PC-3 (cell line): ENCODE measurements around the gene WDR41. TPM values are rescaled to one million over a fixed set of nuclear protein-coding genes. Genes with fewer than 3 reads are reported as not detected.

Experiments
- ATAC-seq: fragments of 200-7000 bp; cut with Tn5 transposase; 2 replicates; pipeline ENCODE4 v1.9.1; 2020; ENCODE audit warnings: mild to moderate bottlenecking, moderate library complexity
- BruUV-seq: library from RNA; stranded (reverse); fragments of 400-500 nt; replicated peaks from 2 replicates; lab custom pipeline; 2021; lab: Mats Ljungman, UMichigan
- CTCF ChIA-PET: fragments of 300-600 bp; sonication (Branson Sonifier 250); formaldehyde crosslinking; loops from one replicate; lab custom pipeline; 2022; ENCODE audit warnings: antibody characterized with exemption; lab: Charles Lee
- POLR2A ChIA-PET: fragments of 300-600 bp; sonication (Branson Sonifier 250); formaldehyde crosslinking; loops from one replicate; lab custom pipeline; 2022; ENCODE audit warnings: antibody characterized with exemption; ENCODE audit not compliant: unreplicated experiment; lab: Charles Lee
- DNase-seq: peaks from one replicate; pipeline ENCODE4 v3.0.0-alpha.2; 2015
- H2AFZ ChIP-seq: fragments of 300-600 bp; sonication (generic); 2 replicates; pipeline ENCODE4 v1.6.0; 2016; ENCODE audit warnings: antibody characterized with exemption, low read length
- H3F3A ChIP-seq: fragments of 300-600 bp; sonication (generic); one replicate; pipeline ENCODE4 v1.6.0; 2017; ENCODE audit warnings: antibody characterized with exemption, low read length, control low read depth, mild to moderate bottlenecking; ENCODE audit not compliant: unreplicated experiment
- H3K27ac ChIP-seq: fragments of 300-600 bp; sonication (generic); 2 replicates; pipeline ENCODE4 v1.5.1; 2016; ENCODE audit warnings: mild to moderate bottlenecking, low read length
- H3K27me3 ChIP-seq: fragments of 300-600 bp; sonication (generic); 2 replicates; pipeline ENCODE4 v1.6.1; 2016; ENCODE audit warnings: low read length, mixed read lengths
- H3K36me3 ChIP-seq: fragments of 300-600 bp; sonication (generic); 2 replicates; pipeline ENCODE4 v1.6.1; 2016; ENCODE audit warnings: low read depth, mixed run types, low read length, mixed read lengths
- H3K4me1 ChIP-seq: fragments of 300-600 bp; sonication (generic); 2 replicates; pipeline ENCODE4 v1.5.1; 2016; ENCODE audit warnings: low read length; ENCODE audit not compliant: insufficient read depth
- H3K4me2 ChIP-seq: fragments of 300-600 bp; sonication (generic); 2 replicates; pipeline ENCODE4 v1.6.0; 2016; ENCODE audit warnings: low read length
- H3K4me3 ChIP-seq: fragments of 300-600 bp; sonication (generic); 2 replicates; pipeline ENCODE4 v1.5.1; 2016; ENCODE audit warnings: mild to moderate bottlenecking, low read length, mixed read lengths
- H3K79me2 ChIP-seq: fragments of 300-600 bp; sonication (generic); 2 replicates; pipeline ENCODE4 v1.6.1; 2017; ENCODE audit warnings: low read length, mixed read lengths
- H3K9ac ChIP-seq: fragments of 300-600 bp; sonication (generic); 2 replicates; pipeline ENCODE4 v1.6.0; 2016; ENCODE audit warnings: mild to moderate bottlenecking, low read length
- H3K9me2 ChIP-seq: fragments of 300-600 bp; sonication (generic); replicated peaks from 2 replicates; pipeline ENCODE4 v1.6.1; 2016; ENCODE audit warnings: mixed run types, low read length, mixed read lengths
- H3K9me3 ChIP-seq: fragments of 300-600 bp; sonication (generic); 2 replicates; pipeline ENCODE4 v1.6.1; 2016; ENCODE audit warnings: low read length, mixed read lengths
- H4K20me1 ChIP-seq: fragments of 300-600 bp; sonication (generic); 2 replicates; pipeline ENCODE4 v1.6.1; 2016; ENCODE audit warnings: low read length, mixed read lengths
- CTCF ChIP-seq: fragments of 300-600 bp; sonication (generic); conservative IDR thresholded peaks from 2 replicates; pipeline ENCODE4 v1.5.1; 2017; ENCODE audit warnings: antibody characterized with exemption, low read depth, mild to moderate bottlenecking, low read length
- EZH2 ChIP-seq: fragments of 300-600 bp; sonication (generic); IDR thresholded peaks from one replicate; pipeline ENCODE4 v1.6.1; 2017; ENCODE audit warnings: antibody characterized with exemption, mild to moderate bottlenecking, low read length; ENCODE audit not compliant: unreplicated experiment
- EZH2phosphoT487 ChIP-seq: fragments of 300-600 bp; sonication (generic); IDR thresholded peaks from 2 replicates; pipeline ENCODE4 v1.6.1; 2018; ENCODE audit warnings: mild to moderate bottlenecking, antibody characterized with exemption, low read length, borderline replicate concordance
- intact Hi-C: fragments of 100-400 bp; cut with micrococcal nuclease; formaldehyde crosslinking; loops from 2 replicates; pipeline ENCODE4 v1.9.0; 2023
- total RNA-seq: library from RNA; depleted of rRNA; stranded (reverse); fragments of >200 nt; gene quantifications from 2 replicates; pipeline ENCODE4 v1.2.3, GENCODE V29; 2014

WDR41 gene
- total RNA-seq, 1 experiment from 2014 or later, result 19.5 TPM

DNA sequence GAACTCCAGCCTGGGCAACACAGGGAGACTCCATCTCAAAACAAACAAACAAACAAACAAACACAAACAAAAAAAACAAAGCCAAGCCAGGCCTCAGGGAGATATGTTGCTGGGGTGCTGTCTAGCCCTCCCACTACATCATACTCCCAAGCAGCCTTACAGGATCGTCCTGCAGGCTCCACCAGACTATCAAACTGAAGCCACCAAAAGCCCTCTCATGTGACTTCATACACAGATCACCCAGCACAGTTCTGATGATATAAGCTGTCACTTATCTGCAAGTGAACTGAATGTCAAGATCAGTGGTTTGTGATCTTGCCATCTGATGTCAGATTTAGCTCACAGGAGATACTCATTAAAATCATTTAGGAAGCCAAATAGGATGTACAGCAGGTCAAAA, 43.3 kb downstream of the WDR41 start:
- intact Hi-C loops, result no loop called here
- Histone ChIP-seq H3K36me3 (no peaks in the 10 kb centered on the region), H3K79me2 (no peaks in the 10 kb centered on the region), H3K4me3 (no peak overlapping the region), H3K27me3 (no peaks in the 10 kb centered on the region), H3F3A (no peaks in the 10 kb centered on the region), H3K9ac (no peak overlapping the region), H4K20me1 (no peaks in the 10 kb centered on the region), H3K4me1 (no peaks in the 10 kb centered on the region), H3K9me3 (no peaks in the 10 kb centered on the region), H3K27ac (no peak overlapping the region), H2AFZ (no peak overlapping the region), H3K9me2 (no peaks in the 10 kb centered on the region), H3K4me2 (no peak overlapping the region)
- no peak for ATAC-seq
- ChIA-PET CTCF (no interaction called here), POLR2A (no interaction called here)
- no peak for DNase-seq
- TF ChIP-seq CTCF (no peak), EZH2phosphoT487 (no peak), EZH2 (no peak)
- no TSS peak for BruUV-seq

DNA sequence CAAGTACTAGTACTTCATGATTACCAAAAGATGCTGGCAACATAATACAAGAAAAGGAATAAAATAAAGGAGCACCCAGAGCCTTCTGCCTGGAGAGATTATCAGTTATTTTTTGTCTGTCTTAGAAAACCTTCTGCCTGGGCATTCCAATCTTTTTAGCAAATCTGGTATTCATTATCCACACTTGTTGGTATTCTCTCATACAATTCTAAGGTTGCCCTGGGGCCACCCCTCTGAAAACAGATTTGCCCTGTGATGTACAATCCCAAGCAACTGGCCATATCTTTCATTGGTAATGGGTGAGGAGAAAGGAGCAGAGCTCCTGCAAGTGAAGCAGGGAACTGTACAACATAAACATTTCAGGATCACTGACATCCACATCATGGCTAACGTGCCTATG, 47.8 kb downstream of the WDR41 start:
- Histone ChIP-seq H4K20me1 (no peaks in the 10 kb centered on the region), H3K4me2 (no peak overlapping the region), H3K4me1 (no peaks in the 10 kb centered on the region), H3F3A (no peaks in the 10 kb centered on the region), H2AFZ (no peak overlapping the region), H3K27ac (no peak overlapping the region), H3K79me2 (no peaks in the 10 kb centered on the region), H3K9ac (no peak overlapping the region), H3K36me3 (no peaks in the 10 kb centered on the region), H3K4me3 (no peak overlapping the region), H3K9me2 (no peaks in the 10 kb centered on the region), H3K9me3 (no peaks in the 10 kb centered on the region), H3K27me3 (no peaks in the 10 kb centered on the region)
- no TSS peak for BruUV-seq
- CTCF ChIA-PET, result no interaction called here
- TF ChIP-seq EZH2 (no peak), EZH2phosphoT487 (no peak), CTCF (no peak)
- POLR2A ChIA-PET, result no interaction called here
- no peak for DNase-seq
- intact Hi-C loops, result no loop called here
- ATAC-seq, result no peak

- CTCF ChIA-PET, result no interaction called here
- intact Hi-C loops, result no loop called here
- no peak overlapping the region for H3K4me2 ChIP-seq
- no peak overlapping the region for H2AFZ ChIP-seq
- no peaks in the 10 kb centered on the region for H4K20me1 ChIP-seq
- ATAC-seq, result no peak
- H3K4me3 ChIP-seq, result no peak overlapping the region
- H3K79me2 ChIP-seq, result no peaks in the 10 kb centered on the region
- no peak overlapping the region for H3K9ac ChIP-seq
- no peaks in the 10 kb centered on the region for H3K27me3 ChIP-seq
- H3K4me1 ChIP-seq, result no peaks in the 10 kb centered on the region
- no peaks in the 10 kb centered on the region for H3F3A ChIP-seq
- no peaks in the 10 kb centered on the region for H3K36me3 ChIP-seq
- H3K9me3 ChIP-seq, result no peaks in the 10 kb centered on the region
- no peak for DNase-seq
- BruUV-seq, result no TSS peak
- POLR2A ChIA-PET, result no interaction called here
- no peaks in the 10 kb centered on the region for H3K9me2 ChIP-seq
- H3K27ac ChIP-seq, result no peak overlapping the region
- TF ChIP-seq EZH2, result no peak
- no peak for TF ChIP-seq EZH2phosphoT487
- TF ChIP-seq CTCF, result no peak
Observed at GRCh38 chr5:77443670-77444069, 48.4 kb downstream of the WDR41 start.
